ENCODE results near the gene JAKMIP1.
"Not testable (repeated sequence)": the region's sequence is repeated elsewhere in the genome, so short reads cannot be mapped to it uniquely, and the experiment has no call there.

The JAKMIP1 gene

GRCh38 chr4:6028168-6028567 is 172.2 kb downstream of the JAKMIP1 start:
- no peak for DNase-seq

- no peak for DNase-seq
Measured at GRCh38 chr4:6027392-6027791, 173.0 kb downstream of the JAKMIP1 start.

- DNase-seq = no peak
Measured at GRCh38 chr4:6024313-6024960, 175.9 kb downstream of the JAKMIP1 start.

GRCh38 chr4:6023731-6024130 is 176.6 kb downstream of the JAKMIP1 start:
- DNase-seq = no peak

- DNase-seq = no peak
Measured at GRCh38 chr4:6022607-6023288, 177.6 kb downstream of the JAKMIP1 start.

- no peak for DNase-seq
Measured at GRCh38 chr4:6021831-6022606, 178.3 kb downstream of the JAKMIP1 start.

- no peak for DNase-seq
Measured at GRCh38 chr4:6020613-6021012, 179.7 kb downstream of the JAKMIP1 start.

- peak; percentile 46 for DNase-seq
Measured at GRCh38 chr4:6019316-6020263, 180.8 kb downstream of the JAKMIP1 start.

- DNase-seq = no peak
Measured at GRCh38 chr4:6018331-6018730, 182.0 kb downstream of the JAKMIP1 start, which contains the start of gene C4orf50. C4orf50 (minus strand) TSS chr4:6018431.

GRCh38 chr4:6017800-6018199 is 182.5 kb downstream of the JAKMIP1 start:
- DNase-seq = no peak

GRCh38 chr4:6017030-6017429 is 183.3 kb downstream of the JAKMIP1 start:
- no peak for DNase-seq

- DNase-seq = no peak
Measured at GRCh38 chr4:6013564-6013963, 186.8 kb downstream of the JAKMIP1 start.

- DNase-seq = no peak
Measured at GRCh38 chr4:6012200-6012599, 188.1 kb downstream of the JAKMIP1 start.

GRCh38 chr4:6011686-6012085 is 188.7 kb downstream of the JAKMIP1 start:
- peak; percentile 82 for DNase-seq

GRCh38 chr4:6011271-6011671 is 189.1 kb downstream of the JAKMIP1 start:
- DNase-seq = no peak

- no peak for DNase-seq
Measured at GRCh38 chr4:6010789-6011188, 189.6 kb downstream of the JAKMIP1 start.

GRCh38 chr4:6009452-6009851 is 190.9 kb downstream of the JAKMIP1 start:
- DNase-seq = no peak

- peak; percentile 17 for DNase-seq
Measured at GRCh38 chr4:6008766-6009385, 191.5 kb downstream of the JAKMIP1 start.

GRCh38 chr4:6008092-6008551 is 192.2 kb downstream of the JAKMIP1 start:
- no peak for DNase-seq

- DNase-seq = no peak
Measured at GRCh38 chr4:6005175-6005574, 195.2 kb downstream of the JAKMIP1 start.

- DNase-seq = not testable (repeated sequence)
Measured at GRCh38 chr4:6003485-6003884, 196.9 kb downstream of the JAKMIP1 start.

GRCh38 chr4:6002926-6003325 is 197.4 kb downstream of the JAKMIP1 start:
- DNase-seq = no peak
